MCF 10A (cell line): ENCODE measurements around the gene KCTD19. TPM values are rescaled to one million over a fixed set of nuclear protein-coding genes. Genes with fewer than 3 reads are reported as not detected.

Source experiments
- BruUV-seq: library from RNA; stranded (reverse); fragments of 400-500 nt; replicated peaks from 2 replicates; lab custom pipeline; 2021; lab: Mats Ljungman, UMichigan
- CTCF ChIA-PET: fragments of 300-600 bp; sonication (Branson Sonifier 250); formaldehyde crosslinking; extraction: SDS; loops from one replicate; lab custom pipeline; 2021; ENCODE audit warnings: antibody characterized with exemption, inconsistent platforms; lab: Yijun Ruan, JAX
- POLR2A ChIA-PET: fragments of 300-600, 350-650 bp; sonication (Branson Sonifier 250); formaldehyde crosslinking; extraction: SDS; loops from one replicate; lab custom pipeline; 2020; ENCODE audit warnings: antibody characterized with exemption, inconsistent platforms; lab: Yijun Ruan, JAX
- DNase-seq: peaks from one replicate; pipeline ENCODE4 v3.0.0-alpha.2; 2018; ENCODE audit not compliant: unreplicated experiment
- H3K27ac Mint-ChIP-seq: one replicate; pipeline ENCODE4 v1.8.0; 2022; ENCODE audit warnings: mild to moderate bottlenecking, low read depth, mixed read lengths; ENCODE audit not compliant: unreplicated experiment
- H3K27me3 Mint-ChIP-seq: one replicate; pipeline ENCODE4 v1.8.0; 2022; ENCODE audit warnings: mixed read lengths; ENCODE audit not compliant: insufficient read depth, unreplicated experiment
- H3K36me3 Mint-ChIP-seq: one replicate; pipeline ENCODE4 v1.8.0; 2022; ENCODE audit warnings: mild to moderate bottlenecking, moderate library complexity, mixed read lengths; ENCODE audit not compliant: insufficient read depth, unreplicated experiment
- H3K4me1 Mint-ChIP-seq: one replicate; pipeline ENCODE4 v1.8.0; 2022; ENCODE audit warnings: mixed read lengths; ENCODE audit not compliant: insufficient read depth, unreplicated experiment
- H3K4me3 Mint-ChIP-seq: one replicate; pipeline ENCODE4 v1.8.0; 2022; ENCODE audit warnings: mild to moderate bottlenecking, moderate library complexity, mixed read lengths; ENCODE audit not compliant: unreplicated experiment
- H3K9me3 Mint-ChIP-seq: one replicate; pipeline ENCODE4 v1.8.0; 2022; ENCODE audit warnings: mixed read lengths; ENCODE audit not compliant: unreplicated experiment
- CTCF ChIP-seq: fragments of 200-600 bp; IDR thresholded peaks from one replicate; pipeline ENCODE4 v1.8.0; 2022; ENCODE audit warnings: antibody characterized with exemption, mild to moderate bottlenecking; ENCODE audit not compliant: unreplicated experiment
- intact Hi-C: fragments of 100-400 bp; cut with micrococcal nuclease; formaldehyde crosslinking; loops from 2 replicates; pipeline ENCODE4 v1.14.1; 2022
- total RNA-seq: library from RNA; stranded (reverse); gene quantifications from 2 replicates; pipeline ENCODE4 v1.2.3, GENCODE V29; 2022

KCTD19 gene
- total RNA-seq, 1 experiment from 2014 or later = not detected

- ChIA-PET POLR2A (no interaction called here), CTCF (interaction anchor here (0.6 to 1.6 kb wide), 3 partner anchors 9 to 13 kb away, joined by 3 to 9 read pairs (median 5); no protein-coding TSS in a partner anchor)
- H3K4me3 Mint-ChIP-seq = no peak overlapping the region
- no peak overlapping the region for H3K27ac Mint-ChIP-seq
- no peak for TF ChIP-seq CTCF
- peaks cover 3% of the 10 kb centered on the region for H3K4me1 Mint-ChIP-seq
- BruUV-seq = no TSS peak
- peaks cover 27% of the 10 kb centered on the region for H3K36me3 Mint-ChIP-seq
- no peak for DNase-seq
- intact Hi-C loops = no loop called here
- H3K27me3 Mint-ChIP-seq = no peaks in the 10 kb centered on the region
- no peaks in the 10 kb centered on the region for H3K9me3 Mint-ChIP-seq
These were observed 55.1 kb downstream of the KCTD19 start for GRCh38 chr16:67271446-67271845.

GRCh38 chr16:67270931-67271338, 55.6 kb downstream of the KCTD19 start:
- no peak overlapping the region for H3K27ac Mint-ChIP-seq
- no peaks in the 10 kb centered on the region for H3K9me3 Mint-ChIP-seq
- H3K36me3 Mint-ChIP-seq = peaks cover 22% of the 10 kb centered on the region
- DNase-seq = no peak
- no TSS peak for BruUV-seq
- CTCF ChIA-PET = interaction anchor here (0.6 to 1.6 kb wide), 6 partner anchors 9 to 176 kb away, joined by 3 to 9 read pairs (median 3); no protein-coding TSS in a partner anchor
- POLR2A ChIA-PET = interaction anchor here (0.6 kb wide), 2 partner anchors 243 to 258 kb away, joined by 3 read pairs; no protein-coding TSS in a partner anchor
- no peaks in the 10 kb centered on the region for H3K4me1 Mint-ChIP-seq
- TF ChIP-seq CTCF = no peak
- H3K27me3 Mint-ChIP-seq = no peaks in the 10 kb centered on the region
- H3K4me3 Mint-ChIP-seq = no peak overlapping the region
- intact Hi-C loops = no loop called here

- POLR2A ChIA-PET = interaction anchor here (0.9 to 1.5 kb wide), 2 partner anchors 13 to 22 kb away, joined by 3 read pairs; partner anchors contain the start of gene FHOD1
- DNase-seq = peak; percentile 24
- Mint-ChIP-seq H3K4me1 (no peaks in the 10 kb centered on the region), H3K27me3 (no peaks in the 10 kb centered on the region), H3K9me3 (no peaks in the 10 kb centered on the region), H3K4me3 (no peak overlapping the region), H3K36me3 (peaks cover 11% of the 10 kb centered on the region), H3K27ac (peak overlapping the region; percentile 46)
- no TSS peak for BruUV-seq
- TF ChIP-seq CTCF = no peak
- CTCF ChIA-PET = interaction anchor here (0.5 to 1.8 kb wide), 4 partner anchors 9 to 72 kb away, joined by 3 to 7 read pairs (median 4); no protein-coding TSS in a partner anchor
- intact Hi-C loops = no loop called here
These were observed 56.8 kb downstream of the KCTD19 start for GRCh38 chr16:67269766-67270165.

- H3K27ac Mint-ChIP-seq = no peak overlapping the region
- ChIA-PET POLR2A (interaction anchor here (1.7 kb wide), 1 partner anchor 9 kb away, joined by 6 read pairs; no protein-coding TSS in a partner anchor), CTCF (interaction anchor here (0.6 to 1.8 kb wide), 10 partner anchors 8 to 411 kb away, joined by 3 to 7 read pairs (median 4); no protein-coding TSS in a partner anchor)
- TF ChIP-seq CTCF = no peak
- intact Hi-C loops = no loop called here
- no peak overlapping the region for H3K4me3 Mint-ChIP-seq
- no peaks in the 10 kb centered on the region for H3K4me1 Mint-ChIP-seq
- peaks cover 7% of the 10 kb centered on the region for H3K27me3 Mint-ChIP-seq
- DNase-seq = peak; percentile 71
- H3K9me3 Mint-ChIP-seq = no peaks in the 10 kb centered on the region
- no TSS peak for BruUV-seq
- H3K36me3 Mint-ChIP-seq = peaks cover 4% of the 10 kb centered on the region
These were observed 58.4 kb downstream of the KCTD19 start for GRCh38 chr16:67268136-67268579.
